Measurements from ENCODE around the gene NTRK2. TPM values are rescaled to one million over a fixed set of nuclear protein-coding genes. Genes with fewer than 3 reads are reported as not detected.

The NTRK2 gene
- total RNA-seq, 1 experiment from 2014 or later: not detected

- Histone ChIP-seq H3K36me3 (ENCODE audit: control insufficient read depth in 1 of 2, insufficient read depth in 2 of 2, low read length in 2 of 2) (no peaks in the 10 kb centered on the region), H3K4me3 (replicated peaks in 1 of 2; ENCODE audit: low read depth in 1 of 2, low read length in 2 of 2) (no peak overlapping the region), H3K4me2 (ENCODE audit: low read length) (no peak overlapping the region), H3K9me3 (ENCODE audit: control insufficient read depth in 1 of 2, insufficient read depth in 1 of 2, low read depth in 1 of 2, low read length in 2 of 2) (no peaks in the 10 kb centered on the region), H3K79me2 (ENCODE audit: insufficient read depth, low read length) (no peaks in the 10 kb centered on the region), H3K27ac (ENCODE audit: low read depth, low read length) (no peak overlapping the region), H3K9me2 (ENCODE audit: insufficient read depth) (no peaks in the 10 kb centered on the region), H2AFZ (ENCODE audit: low read depth, low read length, poor library complexity, severe bottlenecking) (no peak overlapping the region), H3K27me3 (ENCODE audit: insufficient read depth, low read length) (peaks cover 23% of the 10 kb centered on the region), H4K20me1 (ENCODE audit: insufficient read depth) (no peaks in the 10 kb centered on the region), H3K4me1 (ENCODE audit: control insufficient read depth in 1 of 2, insufficient read depth in 2 of 2, low read length in 2 of 2) (no peaks in the 10 kb centered on the region), H3K9ac (ENCODE audit: low read length) (no peak overlapping the region)
- intact Hi-C loops (cut with micrococcal nuclease): no loop called here
- CTCF ChIA-PET: no interaction called here
- POLR2A ChIA-PET: no interaction called here
- no peak for ATAC-seq
- BruUV-seq (replicated peaks): no TSS peak
- RAD21 ChIA-PET (ENCODE audit: low non-redundant PET in 1 of 2, low total read pairs in 2 of 2, uncharacterized antibody in 2 of 2, unreplicated experiment in 2 of 2): no interaction called here
- TF ChIP-seq SP1 (IDR thresholded peaks at IDR 0.05; ENCODE audit: low read depth) (no peak), EZH2phosphoT487 (IDR thresholded peaks at IDR 0.05; ENCODE audit: borderline replicate concordance) (no peak), EZH2 (IDR thresholded peaks at IDR 0.05) (no peak), ATF3 (IDR thresholded peaks at IDR 0.05) (no peak), POLR2A (IDR thresholded peaks at IDR 0.05; ENCODE audit: borderline replicate concordance, extremely low read depth, insufficient read depth, insufficient read length) (no peak), MAX (IDR thresholded peaks at IDR 0.05) (no peak), ZFX (IDR thresholded peaks at IDR 0.05) (no peak), JUND (IDR thresholded peaks at IDR 0.05) (no peak), EGR1 (IDR thresholded peaks at IDR 0.05; ENCODE audit: low read depth) (no peak), CEBPB (IDR thresholded peaks at IDR 0.05; ENCODE audit: low read depth) (no peak), YY1 (IDR thresholded peaks at IDR 0.05; ENCODE audit: extremely low read depth, insufficient replicate concordance, low read depth, low read length) (no peak), CBX3 (IDR thresholded peaks at IDR 0.05; ENCODE audit: low read depth) (no peak), POLR2AphosphoS5 (IDR thresholded peaks at IDR 0.05; ENCODE audit: low read depth, low read length) (no peak), FOSL1 (IDR thresholded peaks at IDR 0.05; ENCODE audit: low read depth) (no peak), SIN3A (IDR thresholded peaks at IDR 0.05; ENCODE audit: low read depth) (no peak), TCF7L2 (IDR thresholded peaks at IDR 0.05; ENCODE audit: borderline replicate concordance, extremely low read depth, insufficient read depth, insufficient read length) (no peak)
- DNase-seq (ENCODE audit: low read depth, low spot score): no peak
These were observed 149.3 kb downstream of the NTRK2 start for GRCh38 chr9:84818791-84819190.

Measured in HCT116 (cell line).